ENCODE data around the gene CERS2.

CERS2 gene

DNA sequence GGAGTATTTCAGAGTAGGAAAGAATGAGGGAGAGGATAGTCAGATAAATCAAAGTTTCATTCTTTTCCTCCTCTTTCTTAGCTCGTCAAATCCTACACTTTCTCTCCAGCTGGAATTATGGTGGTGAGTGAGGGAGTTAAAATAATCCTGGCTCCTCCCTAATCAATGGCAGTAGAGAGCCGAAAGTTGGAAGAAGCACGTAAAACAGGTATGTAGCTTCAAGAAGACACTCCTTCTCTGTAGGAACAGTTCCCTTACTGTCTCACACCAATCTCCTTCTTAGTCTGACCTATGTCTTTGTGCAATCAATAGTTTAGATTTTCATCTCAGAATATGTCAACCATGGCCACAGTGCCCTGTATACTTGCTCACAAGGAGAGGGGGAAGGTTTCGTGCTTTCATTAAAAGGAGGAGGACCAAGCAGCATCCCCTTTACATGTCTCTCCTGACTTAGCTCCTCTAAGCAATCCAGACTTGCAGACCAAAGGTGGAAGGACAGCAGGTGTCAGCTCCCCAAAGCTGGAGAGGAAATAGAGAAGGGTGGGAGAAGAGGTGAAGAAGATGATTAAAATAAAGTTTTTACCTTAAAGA, 31.2 kb upstream of the CERS2 start:
- Histone ChIP-seq H3K9ac (ENCODE audit: low read length) (peak overlapping the region; percentile 90), H3K36me3 (ENCODE audit: control insufficient read depth, insufficient read depth, low read length) (peaks cover 6% of the 10 kb centered on the region), H3K4me3 (ENCODE audit: low read length) (peak overlapping the region; percentile 66), H3K9me3 (ENCODE audit: control insufficient read depth, low read length) (no peaks in the 10 kb centered on the region), H3K27me3 (ENCODE audit: control insufficient read depth, insufficient read depth, low read length) (no peaks in the 10 kb centered on the region), H3K4me1 (ENCODE audit: control insufficient read depth, insufficient read depth, low read length) (peaks cover 35% of the 10 kb centered on the region)

DNA sequence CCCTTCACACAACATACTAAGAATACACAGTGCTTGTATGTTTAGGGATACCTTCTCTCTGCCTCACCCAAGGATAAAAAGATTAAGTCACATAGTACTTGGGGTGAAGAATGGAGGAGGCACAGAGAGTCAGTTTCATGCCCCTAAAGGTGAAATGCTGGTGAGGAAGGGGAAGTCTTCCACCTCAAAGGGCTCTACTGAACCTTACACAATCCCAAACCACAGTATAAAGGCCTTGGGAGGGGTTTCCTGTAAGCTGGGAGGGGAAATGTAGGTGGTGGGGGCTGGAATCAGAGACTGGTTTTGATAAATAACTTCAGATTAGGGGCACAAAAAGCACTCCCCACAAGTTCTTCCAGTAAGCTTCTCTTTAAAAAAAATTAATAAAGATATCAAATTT, 28.5 kb upstream of the CERS2 start:
- Histone ChIP-seq H3K4me1 (ENCODE audit: control insufficient read depth, insufficient read depth, low read length) (peaks cover 28% of the 10 kb centered on the region), H3K36me3 (ENCODE audit: control insufficient read depth, insufficient read depth, low read length) (peaks cover 6% of the 10 kb centered on the region), H3K4me3 (ENCODE audit: low read length) (no peak overlapping the region), H3K9me3 (ENCODE audit: control insufficient read depth, low read length) (no peaks in the 10 kb centered on the region), H3K27me3 (ENCODE audit: control insufficient read depth, insufficient read depth, low read length) (no peaks in the 10 kb centered on the region), H3K9ac (ENCODE audit: low read length) (peak overlapping the region; percentile 14)

DNA sequence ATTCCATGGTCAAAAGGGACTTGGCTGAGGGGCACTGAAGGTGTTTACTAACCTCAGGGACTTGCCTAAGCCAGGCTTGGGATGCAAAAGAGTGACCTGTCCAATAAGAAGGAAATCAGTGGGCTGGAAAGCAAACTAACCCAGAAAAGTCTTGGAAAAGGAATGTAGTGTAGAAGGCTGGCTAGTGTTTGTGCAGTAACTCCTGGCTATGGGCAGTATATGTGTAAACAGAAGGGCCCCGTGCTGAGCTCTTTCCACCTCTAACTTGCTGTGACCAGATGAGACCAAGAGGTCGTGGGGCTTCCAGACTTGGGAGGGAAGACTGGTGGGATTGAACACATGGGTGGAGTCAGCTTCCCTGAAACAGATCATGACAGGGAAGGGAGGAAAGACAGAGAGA, 28.0 kb upstream of the CERS2 start:
- H3K36me3 ChIP-seq (ENCODE audit: control insufficient read depth, insufficient read depth, low read length): peaks cover 12% of the 10 kb centered on the region
- peak overlapping the region; percentile 14 for H3K9ac ChIP-seq (ENCODE audit: low read length)
- H3K4me1 ChIP-seq (ENCODE audit: control insufficient read depth, insufficient read depth, low read length): peaks cover 24% of the 10 kb centered on the region
- H3K9me3 ChIP-seq (ENCODE audit: control insufficient read depth, low read length): no peaks in the 10 kb centered on the region
- H3K4me3 ChIP-seq (ENCODE audit: low read length): no peak overlapping the region
- H3K27me3 ChIP-seq (ENCODE audit: control insufficient read depth, insufficient read depth, low read length): no peaks in the 10 kb centered on the region

DNA sequence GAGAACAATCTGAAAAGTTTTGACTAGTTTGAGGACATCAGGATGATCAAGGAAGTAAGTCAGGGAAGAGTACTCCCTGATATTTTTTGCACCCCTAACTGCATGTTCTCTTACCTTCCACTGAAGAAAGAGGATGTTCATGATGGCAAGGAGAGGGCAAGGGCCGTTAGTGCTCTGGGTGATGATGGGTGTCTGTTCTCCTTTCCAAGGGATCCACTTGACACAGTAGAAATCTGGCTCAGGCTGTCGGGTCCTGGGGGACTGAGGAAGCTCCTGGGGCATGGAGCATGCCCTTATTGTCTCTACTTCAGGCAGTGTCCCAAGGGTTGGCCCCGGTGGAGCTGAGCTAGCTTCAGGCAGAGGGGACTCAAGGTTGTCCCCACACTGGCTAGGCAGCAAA, 27.4 kb upstream of the CERS2 start:
- H3K9ac ChIP-seq (ENCODE audit: low read length): no peak overlapping the region
- H3K4me3 ChIP-seq (ENCODE audit: low read length): no peak overlapping the region
- H3K36me3 ChIP-seq (ENCODE audit: control insufficient read depth, insufficient read depth, low read length): peaks cover 17% of the 10 kb centered on the region
- H3K27me3 ChIP-seq (ENCODE audit: control insufficient read depth, insufficient read depth, low read length): no peaks in the 10 kb centered on the region
- H3K9me3 ChIP-seq (ENCODE audit: control insufficient read depth, low read length): no peaks in the 10 kb centered on the region
- peaks cover 18% of the 10 kb centered on the region for H3K4me1 ChIP-seq (ENCODE audit: control insufficient read depth, insufficient read depth, low read length)

DNA sequence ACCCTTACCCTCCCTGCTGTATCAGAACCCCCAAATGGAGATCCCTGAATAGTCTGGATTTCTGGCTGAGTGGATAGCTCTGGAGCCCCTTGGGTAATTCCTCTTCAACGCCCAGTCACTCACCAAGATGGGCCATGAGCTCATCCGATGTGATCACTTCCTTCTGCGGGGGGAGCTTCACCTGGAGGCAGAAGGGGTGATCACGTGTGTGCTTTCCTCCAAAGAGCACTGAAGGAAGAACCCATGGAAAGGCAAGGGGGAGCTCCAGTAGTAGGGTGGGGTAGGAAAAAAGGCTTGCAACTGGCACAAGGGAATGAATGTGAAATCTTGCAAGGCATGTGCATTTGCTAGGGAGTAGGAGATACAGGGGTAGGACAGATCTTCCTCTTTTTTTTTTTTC, 27.0 kb upstream of the CERS2 start:
- no peak overlapping the region for H3K9ac ChIP-seq (ENCODE audit: low read length)
- peaks cover 15% of the 10 kb centered on the region for H3K4me1 ChIP-seq (ENCODE audit: control insufficient read depth, insufficient read depth, low read length)
- peaks cover 19% of the 10 kb centered on the region for H3K36me3 ChIP-seq (ENCODE audit: control insufficient read depth, insufficient read depth, low read length)
- H3K9me3 ChIP-seq (ENCODE audit: control insufficient read depth, low read length): no peaks in the 10 kb centered on the region
- H3K27me3 ChIP-seq (ENCODE audit: control insufficient read depth, insufficient read depth, low read length): no peaks in the 10 kb centered on the region
- H3K4me3 ChIP-seq (ENCODE audit: low read length): no peak overlapping the region

DNA sequence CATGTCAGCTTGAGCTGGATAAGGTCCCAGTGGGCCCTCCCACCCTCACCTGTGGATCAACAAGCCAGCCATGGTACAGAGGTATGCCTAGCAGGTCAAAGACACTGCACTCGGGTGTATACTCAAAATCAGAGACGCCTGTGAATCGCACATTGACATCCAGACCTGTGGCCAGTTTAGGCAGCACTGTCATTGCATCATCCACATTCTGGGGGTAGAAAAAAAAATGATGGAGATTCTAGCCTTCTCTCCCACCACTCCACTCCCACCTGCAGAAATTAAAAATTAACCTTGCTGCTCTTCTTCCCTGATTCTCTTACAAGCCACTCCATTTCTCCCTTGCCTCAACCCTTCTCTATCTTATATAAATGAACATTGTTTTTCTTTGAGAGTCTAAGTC, 25.8 kb upstream of the CERS2 start:
- H3K9ac ChIP-seq (ENCODE audit: low read length): no peak overlapping the region
- peaks cover 19% of the 10 kb centered on the region for H3K36me3 ChIP-seq (ENCODE audit: control insufficient read depth, insufficient read depth, low read length)
- H3K4me1 ChIP-seq (ENCODE audit: control insufficient read depth, insufficient read depth, low read length): peaks cover 21% of the 10 kb centered on the region
- H3K27me3 ChIP-seq (ENCODE audit: control insufficient read depth, insufficient read depth, low read length): no peaks in the 10 kb centered on the region
- no peaks in the 10 kb centered on the region for H3K9me3 ChIP-seq (ENCODE audit: control insufficient read depth, low read length)
- H3K4me3 ChIP-seq (ENCODE audit: low read length): no peak overlapping the region

DNA sequence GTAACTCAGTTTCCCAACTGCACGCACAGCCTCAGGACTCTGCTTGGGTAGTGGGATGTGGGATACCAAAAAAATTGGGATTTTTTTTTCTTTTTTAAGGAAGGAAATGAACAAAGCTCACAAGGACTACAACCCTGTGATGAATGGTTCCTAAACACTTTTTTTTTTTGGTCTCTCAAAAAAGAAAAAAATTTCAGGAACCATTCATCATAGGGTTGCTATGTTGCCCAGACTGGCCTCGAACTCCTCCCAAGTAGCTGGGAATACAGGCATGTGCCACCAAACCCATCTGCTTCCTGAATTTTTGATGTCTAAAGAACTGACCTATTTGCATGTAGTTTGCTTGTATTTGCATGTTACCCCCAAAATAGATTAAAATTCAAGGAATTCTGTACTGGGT, 25.3 kb upstream of the CERS2 start:
- Histone ChIP-seq H3K27me3 (ENCODE audit: control insufficient read depth, insufficient read depth, low read length) (no peaks in the 10 kb centered on the region), H3K4me3 (ENCODE audit: low read length) (no peak overlapping the region), H3K9ac (ENCODE audit: low read length) (no peak overlapping the region), H3K36me3 (ENCODE audit: control insufficient read depth, insufficient read depth, low read length) (peaks cover 19% of the 10 kb centered on the region), H3K4me1 (ENCODE audit: control insufficient read depth, insufficient read depth, low read length) (peaks cover 21% of the 10 kb centered on the region), H3K9me3 (ENCODE audit: control insufficient read depth, low read length) (no peaks in the 10 kb centered on the region)

DNA sequence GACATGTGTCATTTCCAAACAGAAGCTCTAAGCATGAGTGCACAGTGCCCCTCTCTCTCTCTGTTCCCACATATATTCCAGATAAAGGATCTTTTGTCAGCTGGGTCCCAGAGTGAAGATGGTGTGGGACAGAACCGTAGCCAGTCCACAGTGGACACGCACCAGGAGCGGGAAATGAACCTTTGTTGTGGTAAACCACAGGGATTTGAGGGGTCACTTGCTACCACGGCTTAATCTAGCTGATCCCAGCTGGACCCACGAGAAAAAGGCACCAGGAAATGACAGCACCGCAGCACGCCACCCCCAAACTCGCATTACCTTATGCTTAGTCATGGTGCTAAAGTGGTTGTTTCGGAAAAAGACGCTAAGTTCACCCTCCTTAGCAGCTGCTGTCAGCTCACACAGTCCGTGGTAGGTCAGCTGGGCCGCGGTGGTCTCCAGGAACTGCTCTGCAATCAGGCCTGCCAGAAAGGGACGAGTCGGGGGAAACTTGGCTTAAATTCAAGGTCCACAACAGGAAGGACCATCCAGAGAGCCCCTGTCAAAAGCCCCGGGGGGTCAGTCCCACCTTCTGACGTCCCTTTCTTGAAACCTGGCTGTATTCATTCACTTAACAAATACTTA, 24.5 kb upstream of the CERS2 start:
- peaks cover 19% of the 10 kb centered on the region for H3K36me3 ChIP-seq (ENCODE audit: control insufficient read depth, insufficient read depth, low read length)
- H3K27me3 ChIP-seq (ENCODE audit: control insufficient read depth, insufficient read depth, low read length): no peaks in the 10 kb centered on the region
- H3K4me1 ChIP-seq (ENCODE audit: control insufficient read depth, insufficient read depth, low read length): peaks cover 21% of the 10 kb centered on the region
- no peaks in the 10 kb centered on the region for H3K9me3 ChIP-seq (ENCODE audit: control insufficient read depth, low read length)
- H3K4me3 ChIP-seq (ENCODE audit: low read length): no peak overlapping the region
- no peak overlapping the region for H3K9ac ChIP-seq (ENCODE audit: low read length)

DNA sequence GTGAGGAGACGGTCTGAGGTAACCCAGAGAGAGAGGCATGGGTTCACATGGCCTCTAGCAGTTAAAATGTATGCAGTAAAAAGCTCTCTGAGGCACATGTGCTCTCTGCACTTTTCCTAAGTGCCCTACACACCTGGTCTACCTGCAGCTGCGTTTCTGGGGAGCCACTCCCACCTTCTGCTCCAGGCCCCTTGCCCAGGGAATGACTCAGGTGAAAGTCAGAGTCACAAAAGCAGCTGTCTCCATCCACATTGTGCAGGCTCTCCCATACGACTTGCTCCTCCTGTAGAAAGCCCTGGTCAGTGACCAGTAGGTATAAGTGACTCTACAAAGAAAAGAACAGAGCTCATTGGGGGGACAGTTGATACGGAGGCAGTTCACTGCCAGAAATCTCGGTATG, 23.3 kb upstream of the CERS2 start:
- Histone ChIP-seq H3K9ac (ENCODE audit: low read length) (no peak overlapping the region), H3K27me3 (ENCODE audit: control insufficient read depth, insufficient read depth, low read length) (no peaks in the 10 kb centered on the region), H3K36me3 (ENCODE audit: control insufficient read depth, insufficient read depth, low read length) (peaks cover 19% of the 10 kb centered on the region), H3K4me1 (ENCODE audit: control insufficient read depth, insufficient read depth, low read length) (peaks cover 15% of the 10 kb centered on the region), H3K4me3 (ENCODE audit: low read length) (no peak overlapping the region), H3K9me3 (ENCODE audit: control insufficient read depth, low read length) (no peaks in the 10 kb centered on the region)

DNA sequence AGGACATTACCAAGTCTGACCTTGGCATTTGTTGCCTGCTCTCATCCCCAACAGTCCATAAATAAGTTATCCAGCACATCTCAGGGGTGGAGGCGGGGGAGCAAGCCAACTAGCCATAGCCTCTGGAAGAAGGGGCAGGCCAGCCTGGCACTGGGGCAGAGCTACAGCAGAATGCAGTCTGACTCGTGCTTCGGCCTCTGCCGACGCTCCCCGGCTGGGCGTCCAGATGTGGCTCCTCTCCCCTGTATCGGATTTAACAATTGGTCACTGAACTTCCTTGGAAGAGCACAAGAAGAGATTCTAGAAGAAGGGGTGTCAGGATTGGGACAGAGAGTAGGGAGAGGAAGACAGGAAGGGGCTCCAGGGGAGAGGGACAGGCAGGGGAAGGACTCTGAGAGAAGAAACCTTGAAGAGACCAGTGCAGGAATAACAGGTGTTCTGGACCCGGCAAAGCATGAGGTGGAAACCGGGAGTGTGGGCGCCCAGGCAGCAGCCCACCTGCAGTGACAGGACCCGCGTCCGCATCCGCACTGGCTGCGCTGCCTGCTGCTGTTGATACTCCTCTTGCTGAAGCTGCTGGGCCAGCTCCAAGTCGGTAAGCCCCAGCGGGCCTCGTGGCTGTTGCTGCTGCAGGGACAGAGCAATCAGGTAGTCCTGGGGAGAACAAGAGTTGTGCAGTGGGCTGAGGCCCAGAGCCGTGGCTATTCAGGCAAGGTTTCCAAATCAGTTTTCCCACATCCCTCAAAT, 22.7 kb upstream of the CERS2 start:
- Histone ChIP-seq H3K4me1 (ENCODE audit: control insufficient read depth, insufficient read depth, low read length) (peaks cover 9% of the 10 kb centered on the region), H3K36me3 (ENCODE audit: control insufficient read depth, insufficient read depth, low read length) (peaks cover 16% of the 10 kb centered on the region), H3K9me3 (ENCODE audit: control insufficient read depth, low read length) (no peaks in the 10 kb centered on the region), H3K9ac (ENCODE audit: low read length) (no peak overlapping the region), H3K4me3 (ENCODE audit: low read length) (no peak overlapping the region), H3K27me3 (ENCODE audit: control insufficient read depth, insufficient read depth, low read length) (no peaks in the 10 kb centered on the region)

DNA sequence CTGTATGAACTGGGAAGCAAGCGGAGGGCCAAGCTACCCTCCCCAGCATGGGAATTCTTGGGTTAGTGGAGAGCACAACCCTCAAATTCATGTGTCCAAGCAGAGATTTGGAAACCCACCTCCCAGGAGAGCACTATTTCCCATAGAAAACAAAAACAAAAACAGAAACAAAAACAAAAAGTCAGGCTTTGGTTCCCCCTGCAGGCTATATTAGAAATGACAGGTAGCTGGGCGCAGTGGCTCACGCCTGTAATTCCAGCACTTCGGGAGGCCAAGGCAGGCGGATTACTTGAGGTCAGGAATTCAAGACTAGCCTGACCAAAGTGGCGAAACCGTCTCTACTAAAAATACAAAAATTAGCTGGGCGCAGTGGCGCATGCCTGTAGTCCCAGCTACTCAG, 21.3 kb upstream of the CERS2 start:
- no peak overlapping the region for H3K9ac ChIP-seq (ENCODE audit: low read length)
- H3K9me3 ChIP-seq (ENCODE audit: control insufficient read depth, low read length): no peaks in the 10 kb centered on the region
- peaks cover 13% of the 10 kb centered on the region for H3K36me3 ChIP-seq (ENCODE audit: control insufficient read depth, insufficient read depth, low read length)
- H3K27me3 ChIP-seq (ENCODE audit: control insufficient read depth, insufficient read depth, low read length): no peaks in the 10 kb centered on the region
- H3K4me3 ChIP-seq (ENCODE audit: low read length): no peak overlapping the region
- H3K4me1 ChIP-seq (ENCODE audit: control insufficient read depth, insufficient read depth, low read length): peaks cover 6% of the 10 kb centered on the region

DNA sequence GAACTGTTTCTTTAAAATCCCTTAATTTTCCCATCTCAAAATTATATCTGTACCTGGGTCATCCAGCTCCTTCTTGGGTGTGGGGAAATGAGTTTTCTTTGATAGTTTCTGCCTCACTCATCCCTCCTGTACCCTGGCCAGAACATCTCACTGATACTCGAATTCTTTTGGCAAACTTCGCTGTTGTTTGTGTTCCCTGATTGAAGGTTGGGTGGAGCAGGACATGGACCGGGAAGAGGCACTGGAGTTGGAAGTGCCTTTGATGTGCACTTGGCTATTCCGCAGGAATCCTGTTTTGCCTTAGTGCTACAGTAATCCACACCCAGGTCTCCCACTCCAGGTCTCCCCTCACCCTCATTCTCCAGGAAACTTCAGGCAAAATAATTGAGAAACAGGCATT, 20.8 kb upstream of the CERS2 start:
- Histone ChIP-seq H3K9ac (ENCODE audit: low read length) (no peak overlapping the region), H3K9me3 (ENCODE audit: control insufficient read depth, low read length) (no peaks in the 10 kb centered on the region), H3K4me1 (ENCODE audit: control insufficient read depth, insufficient read depth, low read length) (peaks cover 6% of the 10 kb centered on the region), H3K27me3 (ENCODE audit: control insufficient read depth, insufficient read depth, low read length) (no peaks in the 10 kb centered on the region), H3K4me3 (ENCODE audit: low read length) (no peak overlapping the region), H3K36me3 (ENCODE audit: control insufficient read depth, insufficient read depth, low read length) (peaks cover 13% of the 10 kb centered on the region)

All from mucosa of stomach (tissue), 1 donor.